Hematopoietic multipotent progenitor cell (in vitro differentiated cells): ENCODE results near the gene FBXO28. TPM values are rescaled to one million over a fixed set of nuclear protein-coding genes. Genes with fewer than 3 reads are reported as not detected.

Source experiments
- DNase-seq, 3 donors: peaks; one replicate each; pipeline ENCODE4 v3.0.0-alpha.2; 2011 to 2015; ENCODE audit warnings: low read depth in 2 of 3, low spot score in 2 of 3
- total RNA-seq: library from RNA; depleted of rRNA; stranded (reverse); fragments of >200 nt; gene quantifications from one replicate; pipeline ENCODE4 v1.2.3, GENCODE V29; 2012

Gene FBXO28
- total RNA-seq, 1 donor: 17.0 TPM

DNA sequence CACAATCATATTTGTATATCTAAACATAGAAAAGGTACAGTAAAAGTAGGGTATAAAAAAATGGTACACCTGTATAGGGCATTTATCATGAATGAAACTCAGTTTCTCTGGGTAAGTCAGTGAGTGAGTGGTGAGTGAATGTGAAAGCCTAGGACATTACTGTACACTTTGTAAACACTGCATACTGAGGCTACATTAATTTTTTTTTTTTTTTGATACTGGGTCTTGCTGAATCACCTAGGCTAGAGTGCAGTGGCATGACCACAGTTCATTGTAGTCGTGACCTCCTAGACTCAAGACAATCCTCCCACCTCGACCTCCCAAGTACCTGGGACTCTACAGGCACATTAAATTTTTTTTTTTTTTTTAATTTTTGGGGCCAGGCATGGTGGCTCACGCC, 27.8 kb downstream of the FBXO28 start:
- no peak for DNase-seq

- DNase-seq: no peak
Measured at GRCh38 chr1:224149709-224150108, 35.8 kb downstream of the FBXO28 start.

- DNase-seq: no peak
Measured at GRCh38 chr1:224151117-224151516, 37.2 kb downstream of the FBXO28 start.

DNA sequence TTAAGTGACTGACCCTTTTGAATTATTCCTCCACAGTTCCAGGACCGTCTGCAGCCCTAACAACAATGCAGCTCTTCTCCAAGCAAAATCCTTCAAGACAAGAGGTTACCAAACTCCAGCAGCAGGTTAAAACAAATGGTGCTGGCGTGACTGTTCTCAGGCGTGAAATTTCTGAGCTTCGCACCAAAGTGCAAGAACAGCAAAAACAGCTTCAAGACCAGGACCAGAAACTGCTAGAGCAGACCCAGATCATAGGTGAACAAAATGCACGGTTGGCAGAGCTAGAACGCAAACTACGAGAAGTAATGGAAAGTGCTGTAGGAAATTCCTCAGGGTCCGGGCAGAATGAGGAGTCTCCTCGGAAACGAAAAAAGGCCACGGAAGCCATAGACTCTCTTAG, 43.4 kb downstream of the FBXO28 start:
- no peak for DNase-seq

DNA sequence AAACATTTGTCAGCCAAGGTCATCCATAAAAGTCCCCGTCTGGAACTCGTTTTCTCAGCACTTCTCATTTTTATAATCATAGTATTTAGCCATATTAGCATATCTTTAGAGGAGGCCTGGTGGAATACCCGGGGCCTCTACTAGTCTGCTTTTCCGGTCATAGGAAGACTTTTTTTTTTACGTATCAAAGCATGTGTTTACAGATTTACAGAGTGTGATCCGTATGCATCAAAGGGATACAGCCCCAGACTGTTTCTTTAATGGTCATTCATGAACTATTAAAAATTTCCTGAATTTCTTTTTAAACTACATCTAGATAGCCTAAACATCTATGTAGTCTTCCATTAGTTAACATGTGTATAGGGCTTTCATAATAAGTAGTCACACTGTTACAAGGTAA, 45.6 kb downstream of the FBXO28 start:
- no peak for DNase-seq

DNA sequence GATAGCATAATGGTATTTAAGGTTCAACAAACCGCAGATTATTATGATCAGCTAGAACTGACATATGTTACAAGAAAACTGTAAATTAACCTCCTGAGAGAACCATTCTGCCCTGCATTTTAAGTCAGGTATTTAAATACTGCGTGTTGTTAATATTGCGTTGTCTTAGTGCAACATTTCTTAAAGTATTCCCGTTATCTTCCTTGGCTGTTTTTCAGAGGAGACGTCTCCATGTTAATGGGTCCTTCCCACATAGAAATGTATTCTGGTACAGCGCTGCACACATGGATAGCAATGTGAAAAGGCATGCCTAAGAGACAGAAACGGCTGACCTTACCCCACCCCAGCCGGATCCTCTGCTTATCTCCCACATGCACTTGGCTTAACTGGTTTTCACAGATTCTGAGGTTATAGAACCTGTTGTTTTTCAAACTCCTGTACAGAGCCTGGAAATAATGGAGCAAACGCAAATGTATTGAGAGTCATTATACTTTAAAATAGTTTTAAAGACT, 46.3 kb downstream of the FBXO28 start:
- DNase-seq: peak in 1 of 3 donors; percentile 15

GRCh38 chr1:224162768-224163167, 48.9 kb downstream of the FBXO28 start:
- DNase-seq: no peak

DNA sequence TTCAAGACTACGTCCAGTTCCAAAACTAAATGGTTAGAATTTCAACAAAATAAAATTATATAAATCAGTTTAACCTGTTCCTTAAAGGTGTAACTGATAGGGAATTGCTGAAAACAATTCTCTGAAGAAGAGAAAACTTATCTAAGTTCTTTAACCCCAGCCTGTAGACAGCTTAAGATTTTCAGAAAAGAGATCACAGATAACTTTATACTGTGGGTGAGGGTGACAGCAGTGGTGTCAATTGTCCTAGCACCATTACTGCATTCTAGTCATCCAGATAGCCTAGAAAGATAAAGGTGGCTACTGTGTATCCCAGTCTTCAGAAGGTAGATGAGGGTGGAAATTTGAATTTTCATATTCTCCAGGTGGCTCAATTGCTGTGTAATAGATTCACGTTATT, 49.4 kb downstream of the FBXO28 start:
- DNase-seq: no peak

GRCh38 chr1:224168859-224169380, 55.0 kb downstream of the FBXO28 start:
- peak in 2 of 3 donors; percentile 74 to 84 for DNase-seq

DNA sequence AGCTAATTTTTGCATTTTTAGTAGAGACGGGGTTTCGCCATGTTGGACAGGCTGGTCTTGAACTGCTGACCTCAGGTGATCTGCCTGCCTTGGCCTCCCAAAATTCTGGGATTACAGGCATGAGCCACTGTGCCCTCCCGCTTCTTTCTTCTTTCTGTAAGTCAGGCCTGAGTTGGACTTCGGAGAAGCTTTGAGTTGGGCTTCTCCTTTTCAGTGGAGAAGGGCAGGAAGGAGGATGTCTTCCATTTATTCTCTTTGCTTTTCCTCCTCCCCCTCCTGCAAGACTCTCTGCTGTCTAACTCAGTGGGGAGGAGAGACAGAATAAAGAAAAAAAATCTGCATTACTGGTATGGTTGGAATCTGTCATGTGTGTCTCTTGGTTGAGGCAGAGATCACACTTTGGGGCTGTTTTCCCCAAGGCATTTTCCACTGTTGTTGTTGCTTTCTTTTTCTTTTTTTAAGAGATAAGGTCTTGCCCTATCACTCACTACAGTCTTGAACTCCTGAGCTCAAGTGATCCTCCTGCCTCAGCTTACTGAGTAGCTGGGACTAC, 55.9 kb downstream of the FBXO28 start:
- DNase-seq: no peak

DNA sequence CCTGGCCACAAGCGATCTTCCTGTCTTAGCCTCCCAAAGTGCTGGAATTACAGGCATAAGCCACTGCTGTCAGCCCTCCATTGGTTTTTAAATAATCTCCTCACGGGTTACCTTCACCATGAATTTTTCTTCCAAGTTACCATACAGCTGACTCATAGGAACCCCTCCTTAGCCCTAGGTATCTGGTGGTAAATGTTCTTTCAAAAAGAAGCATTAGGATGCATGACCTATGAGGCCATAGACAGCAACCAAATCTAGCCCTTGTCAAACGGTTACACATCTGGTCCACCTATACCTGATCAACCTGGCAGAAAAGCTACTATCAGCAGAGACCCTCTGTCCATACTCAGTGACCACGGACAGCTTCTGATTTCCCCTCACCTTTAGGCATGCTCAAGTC, 56.4 kb downstream of the FBXO28 start:
- no peak for DNase-seq

DNA sequence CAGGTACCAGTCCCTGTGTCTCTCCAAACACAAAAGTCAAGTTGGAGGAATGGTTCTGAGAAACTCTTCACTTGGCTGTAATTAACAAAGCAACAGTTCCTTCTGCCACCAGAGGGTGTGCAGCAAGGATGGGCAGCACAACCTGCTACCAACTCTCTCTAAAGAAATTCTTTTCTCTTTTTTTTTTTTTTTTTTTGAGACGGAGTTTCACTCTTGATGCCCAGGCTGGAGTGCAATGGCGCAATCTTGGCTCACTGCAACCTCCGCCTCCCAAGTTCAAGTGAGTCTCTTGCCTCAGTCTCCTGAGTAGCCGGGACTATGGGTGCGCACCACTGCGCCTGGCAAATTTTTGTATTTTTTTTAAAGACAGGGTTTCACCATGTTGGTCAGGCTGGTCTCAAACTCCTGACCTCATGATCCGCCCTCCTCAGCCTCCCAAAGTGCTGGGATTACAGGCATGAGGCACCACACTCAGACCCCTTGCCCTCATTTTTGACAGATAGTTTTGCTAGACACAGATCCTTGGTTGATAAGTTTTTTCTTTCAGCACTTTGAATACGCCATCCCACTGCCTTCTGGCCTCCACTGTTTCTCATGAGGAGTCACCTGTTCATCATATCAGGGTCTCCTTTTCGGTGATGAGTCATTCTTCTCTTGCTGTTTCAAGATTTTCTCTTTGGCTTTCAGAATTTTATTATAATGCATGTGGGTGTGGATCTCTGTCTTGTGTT, 57.0 kb downstream of the FBXO28 start:
- peak in 2 of 3 donors; percentile 55 to 65 for DNase-seq

GRCh38 chr1:224172229-224172628, 58.3 kb downstream of the FBXO28 start:
- no peak for DNase-seq

- DNase-seq: no peak
Measured at GRCh38 chr1:224173523-224173922, 59.6 kb downstream of the FBXO28 start.

- no peak for DNase-seq
Measured at GRCh38 chr1:224175617-224176016, 61.7 kb downstream of the FBXO28 start.

- DNase-seq: no peak
Measured at GRCh38 chr1:224177356-224177999, 63.6 kb downstream of the FBXO28 start.

DNA sequence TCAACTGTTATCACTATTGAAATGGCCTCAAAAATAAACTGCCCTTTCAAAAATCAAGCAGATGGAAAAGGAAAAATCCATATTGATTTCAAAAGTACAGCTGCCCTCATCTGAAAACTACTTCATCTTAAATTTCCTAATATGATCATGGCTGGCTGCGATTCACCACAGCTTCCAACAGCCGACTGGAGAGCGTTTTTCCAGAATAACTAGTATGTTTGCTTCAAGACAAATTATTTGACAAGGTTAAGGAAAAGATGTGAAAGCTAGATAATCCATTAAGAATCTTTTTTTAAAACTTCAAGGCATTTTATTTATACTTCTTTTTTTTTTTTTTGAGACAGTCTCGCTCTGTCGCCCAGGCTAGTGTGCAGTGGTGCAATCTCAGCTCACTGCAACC, 65.0 kb downstream of the FBXO28 start:
- no peak for DNase-seq

GRCh38 chr1:224180783-224181452, 67.0 kb downstream of the FBXO28 start:
- DNase-seq: no peak

- DNase-seq: no peak
Measured at GRCh38 chr1:224181453-224181810, 67.5 kb downstream of the FBXO28 start.

DNA sequence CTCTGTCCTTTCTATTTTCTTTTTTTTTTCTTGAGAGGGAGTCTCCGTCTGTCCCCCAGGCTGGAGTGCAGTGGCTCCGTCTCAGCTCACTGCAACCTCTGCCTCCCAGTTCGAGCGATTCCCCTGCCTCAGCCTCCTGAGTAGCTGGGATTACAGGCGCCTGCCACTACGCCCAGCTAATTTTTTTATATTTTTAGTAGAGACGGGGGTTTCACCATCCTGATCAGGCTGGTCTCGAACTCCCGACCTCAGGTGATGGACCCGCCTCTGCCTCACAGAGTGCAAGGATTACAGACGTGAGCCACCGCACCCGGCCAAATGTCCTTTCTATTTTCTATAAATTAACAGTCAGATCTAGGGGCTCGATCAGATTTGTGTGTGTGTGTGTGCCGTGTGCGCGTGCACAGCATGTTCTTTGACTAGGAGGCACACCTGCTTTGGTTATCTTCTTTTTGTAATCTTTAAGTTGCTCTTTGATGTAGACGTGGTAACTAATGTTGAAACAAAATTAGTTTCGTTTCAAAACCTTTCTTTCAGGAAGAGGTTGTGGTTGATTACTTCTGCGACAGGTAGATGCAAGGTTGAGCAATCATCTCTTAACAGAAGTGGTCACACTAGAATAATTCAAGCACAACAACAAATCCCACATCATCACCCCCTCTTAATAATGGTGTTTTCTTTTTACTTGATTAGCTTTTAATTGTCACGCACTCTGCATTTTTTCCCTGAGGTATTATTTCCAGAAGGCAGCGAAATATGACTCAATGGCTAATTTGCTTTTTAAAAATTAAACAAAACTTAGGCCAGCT, 68.3 kb downstream of the FBXO28 start:
- DNase-seq: peak in 2 of 3 donors; percentile 40 to 52
